Right cardiac atrium (tissue), 5 donors: ENCODE data around the gene TMEM63B. TPM values are rescaled to one million over a fixed set of nuclear protein-coding genes. Genes with fewer than 3 reads are reported as not detected.
"Not testable (repeated sequence)": the region's sequence is repeated elsewhere in the genome, so short reads cannot be mapped to it uniquely, and the experiment has no call there.

Source experiments
- ATAC-seq, 2 donors: fragments of 200-7000 bp; cut with Tn5 transposase; one replicate each; pipeline versions ENCODE4 v1.8.0 to v1.9.1; 2020; ENCODE audit warnings: moderate library complexity in 2 of 2, mild to moderate bottlenecking in 1 of 2
- DNase-seq, 3 donors: peaks; one replicate each; pipeline ENCODE4 v3.0.0-alpha.2; 2020
- H3K27ac ChIP-seq: one replicate; pipeline ENCODE4 v1.5.1; 2013; ENCODE audit warnings: mild to moderate bottlenecking, low read length, control low read depth, moderate library complexity
- H3K27me3 ChIP-seq: one replicate; pipeline ENCODE4 v1.6.1; 2013; ENCODE audit not compliant: control insufficient read depth, insufficient read depth
- H3K4me1 ChIP-seq: one replicate; pipeline ENCODE4 v1.6.1; 2013; ENCODE audit warnings: low read length; ENCODE audit not compliant: control insufficient read depth, insufficient read depth
- H3K4me3 ChIP-seq: one replicate; pipeline ENCODE4 v1.5.1; 2013; ENCODE audit warnings: low read length, control low read depth
- H3K9me3 ChIP-seq: one replicate; pipeline ENCODE4 v1.6.1; 2013; ENCODE audit warnings: low read length; ENCODE audit not compliant: control insufficient read depth
- WGBS: extraction: QIAGEN DNeasy Blood & Tissue Kit; methylation state at CpG from one replicate; pipeline ENCODE4 v1.1.7; 2013; 5-methylcytosine and 5-hydroxymethylcytosine counted together
- intact Hi-C, 4 donors: fragments of 100-400 bp; cut with DNase I; formaldehyde crosslinking; loops; one replicate each; pipeline versions ENCODE4 v1.11.0 to v1.14.0; 2022 to 2023
- polyA plus RNA-seq: library from polyadenylated mRNA; stranded (reverse); fragments of 200-250 nt; gene quantifications from one replicate; pipeline ENCODE4 v1.2.3, GENCODE V29; 2013
- total RNA-seq, 4 donors: library from RNA; stranded (reverse); fragmentation: NEBNext Ultra II Directional; extraction: Animal tissue kit (Norgen Biotek cat#: 25700); gene quantifications; one replicate each; pipeline ENCODE4 v1.2.1, GENCODE V29; 2021
- donor health status: healthy with polysubstance abuse.
- donor health status: DM: no; HTN: yes; CAD: no.
- donor health status: DM: no; HTN: no; CAD: no.
- donor health status: DM: no; HTN: yes; CAD: no; lungs with severe emphysema.
- donor health status: DM: yes; HTN: yes; CAD: no.

TMEM63B gene
- total and polyA plus RNA-seq, 5 donors: 27.7 to 44.8 (median 43.3) TPM

GRCh38 chr6:44085219-44085618 lies 42.1 kb upstream of the TMEM63B start:
- Histone ChIP-seq H3K9me3 (no peaks in the 10 kb centered on the region), H3K4me1 (peaks cover 4% of the 10 kb centered on the region), H3K27me3 (no peaks in the 10 kb centered on the region), H3K4me3 (no peak overlapping the region), H3K27ac (no peak overlapping the region)
- ATAC-seq: no peak
- 76% methylated on average over 2 of the region's 2 CpGs for WGBS
- DNase-seq: no peak
- intact Hi-C loops: loop anchor here in 1 of 4 donors (10.0 kb wide), 1 partner anchor 420 kb away; no protein-coding TSS in a partner anchor

- no peak overlapping the region for H3K27ac ChIP-seq
- no peaks in the 10 kb centered on the region for H3K27me3 ChIP-seq
- peaks cover 4% of the 10 kb centered on the region for H3K4me1 ChIP-seq
- ATAC-seq (peak; percentile 10 to 46), DNase-seq (peak; percentile 47 to 85 (median 78))
- 59% methylated on average over 9 of the region's 9 CpGs for WGBS
- no peak overlapping the region for H3K4me3 ChIP-seq
- intact Hi-C loops: loop anchor here in 1 of 4 donors (10.0 kb wide), 1 partner anchor 422 kb away; no protein-coding TSS in a partner anchor
- H3K9me3 ChIP-seq: no peaks in the 10 kb centered on the region
These were observed 40.3 kb upstream of the TMEM63B start for GRCh38 chr6:44086931-44087574.

GRCh38 chr6:44087623-44088022 lies 39.7 kb upstream of the TMEM63B start:
- DNase-seq (no peak), ATAC-seq (no peak)
- no peaks in the 10 kb centered on the region for H3K27me3 ChIP-seq
- WGBS: 94% methylated on average over 2 of the region's 2 CpGs
- peaks cover 4% of the 10 kb centered on the region for H3K4me1 ChIP-seq
- H3K9me3 ChIP-seq: no peaks in the 10 kb centered on the region
- intact Hi-C loops: loop anchor here in 1 of 4 donors (10.0 kb wide), 1 partner anchor 423 kb away; no protein-coding TSS in a partner anchor
- H3K27ac ChIP-seq: no peak overlapping the region
- no peak overlapping the region for H3K4me3 ChIP-seq

- H3K4me3 ChIP-seq: no peak overlapping the region
- intact Hi-C loops: loop anchor here in 1 of 4 donors (10.0 kb wide), 1 partner anchor 424 kb away; no protein-coding TSS in a partner anchor
- DNase-seq (peak in 1 of 3 donors; percentile 20), ATAC-seq (no peak)
- no peak overlapping the region for H3K27ac ChIP-seq
- H3K4me1 ChIP-seq: peaks cover 4% of the 10 kb centered on the region
- H3K9me3 ChIP-seq: no peaks in the 10 kb centered on the region
- H3K27me3 ChIP-seq: no peaks in the 10 kb centered on the region
- WGBS: 97% methylated on average over 11 of the region's 11 CpGs
These were observed 38.3 kb upstream of the TMEM63B start for GRCh38 chr6:44088827-44089590.

DNA sequence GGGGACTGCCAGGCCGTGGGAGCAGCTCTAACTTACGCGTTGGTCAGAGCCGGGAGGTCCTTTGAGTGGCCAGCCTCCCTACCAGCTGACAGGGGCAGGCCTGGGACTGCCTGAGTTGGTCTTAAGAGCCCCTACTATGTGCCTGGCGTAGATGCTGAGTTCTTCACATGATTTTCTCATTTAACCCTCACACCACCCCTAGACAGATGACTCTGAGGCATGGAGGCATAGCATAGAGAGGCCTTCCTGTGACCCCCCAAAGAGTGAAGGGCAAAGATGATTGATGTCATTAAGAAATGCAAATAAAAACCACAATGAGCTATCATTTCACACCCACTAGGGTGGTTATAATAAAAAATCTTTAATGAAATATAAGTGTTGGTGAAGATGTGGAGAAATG lies 36.9 kb upstream of the TMEM63B start:
- Histone ChIP-seq H3K27me3 (no peaks in the 10 kb centered on the region), H3K4me3 (no peak overlapping the region), H3K27ac (no peak overlapping the region), H3K9me3 (no peaks in the 10 kb centered on the region), H3K4me1 (no peaks in the 10 kb centered on the region)
- intact Hi-C loops: loop anchor here (10.0 kb wide), 3 partner anchors 144 to 254 kb away; partner anchors contain the start of gene SPATS1 (in 1 of the 4)
- no peak for ATAC-seq
- DNase-seq: no peak
- WGBS: 91% methylated on average over 5 of the region's 5 CpGs

DNA sequence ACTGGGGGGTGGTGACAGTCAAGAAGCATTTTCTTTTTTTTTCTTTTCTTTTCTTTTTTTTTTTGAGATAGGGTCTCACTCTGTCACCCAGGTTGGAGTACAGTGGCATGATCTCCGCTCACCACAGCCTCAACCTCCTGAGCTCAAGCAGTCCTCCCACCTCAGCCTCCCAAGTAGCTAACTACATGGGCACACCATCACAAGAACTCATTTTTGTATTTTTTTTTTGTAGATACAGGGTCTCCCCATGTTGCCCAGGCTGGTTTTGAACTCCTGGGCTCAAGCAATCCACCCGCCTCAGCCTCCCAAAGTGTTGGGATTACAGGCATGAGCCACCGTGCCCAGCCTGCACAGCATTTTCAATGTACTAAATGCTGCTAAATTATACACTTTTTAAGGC lies 36.0 kb upstream of the TMEM63B start:
- H3K4me3 ChIP-seq, DNase-seq, H3K4me1 ChIP-seq, H3K27me3 ChIP-seq, H3K27ac ChIP-seq, ATAC-seq, H3K9me3 ChIP-seq: not testable (repeated sequence)
- WGBS: 100% methylated on average over 3 of the region's 3 CpGs
- intact Hi-C loops: loop anchor here (10.0 kb wide), 3 partner anchors 143 to 253 kb away; partner anchors contain the start of gene SPATS1 (in 1 of the 4)

- no peaks in the 10 kb centered on the region for H3K9me3 ChIP-seq
- H3K4me1 ChIP-seq: no peaks in the 10 kb centered on the region
- 78% methylated on average over 7 of the region's 7 CpGs for WGBS
- H3K27ac ChIP-seq: no peak overlapping the region
- H3K4me3 ChIP-seq: no peak overlapping the region
- ATAC-seq: no peak
- no peaks in the 10 kb centered on the region for H3K27me3 ChIP-seq
- no peak for DNase-seq
- intact Hi-C loops: loop anchor here (10.0 kb wide), 3 partner anchors 143 to 253 kb away; partner anchors contain the start of gene SPATS1 (in 1 of the 4)
These were observed 35.1 kb upstream of the TMEM63B start for GRCh38 chr6:44091981-44092884.

DNA sequence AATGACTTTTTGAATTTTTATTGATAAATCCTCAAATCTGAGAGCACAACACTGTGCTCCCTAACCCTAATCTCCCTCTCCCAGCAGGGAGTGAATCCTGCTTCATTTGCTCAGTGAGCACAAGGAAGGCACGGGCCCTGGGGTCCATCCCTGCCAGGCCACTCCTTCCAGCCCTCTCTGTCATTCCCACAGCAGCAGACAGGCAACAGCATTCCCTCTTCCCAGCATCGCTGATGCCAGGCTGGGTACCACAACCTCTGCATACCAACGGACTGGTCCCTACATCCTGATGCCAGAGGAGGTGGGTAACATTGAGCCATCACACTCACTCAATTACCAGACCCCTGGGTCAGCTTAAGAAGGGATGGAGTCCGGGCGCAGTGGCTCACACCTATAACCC lies 34.3 kb upstream of the TMEM63B start:
- DNase-seq: no peak
- WGBS: 93% methylated on average over 5 of the region's 5 CpGs
- H3K27me3 ChIP-seq: no peaks in the 10 kb centered on the region
- no peak for ATAC-seq
- no peak overlapping the region for H3K4me3 ChIP-seq
- H3K27ac ChIP-seq: no peak overlapping the region
- H3K4me1 ChIP-seq: no peaks in the 10 kb centered on the region
- intact Hi-C loops: loop anchor here (10.0 kb wide), 3 partner anchors 142 to 252 kb away; partner anchors contain the start of gene SPATS1 (in 1 of the 4)
- H3K9me3 ChIP-seq: no peaks in the 10 kb centered on the region

GRCh38 chr6:44093750-44094402 lies 33.5 kb upstream of the TMEM63B start:
- intact Hi-C loops: loop anchor here (10.0 kb wide), 3 partner anchors 141 to 251 kb away; partner anchors contain the start of gene SPATS1 (in 1 of the 4)
- H3K4me3 ChIP-seq: no peak overlapping the region
- H3K27ac ChIP-seq: no peak overlapping the region
- DNase-seq: no peak
- H3K9me3 ChIP-seq: no peaks in the 10 kb centered on the region
- no peak for ATAC-seq
- 89% methylated on average over 6 of the region's 6 CpGs for WGBS
- no peaks in the 10 kb centered on the region for H3K27me3 ChIP-seq
- H3K4me1 ChIP-seq: no peaks in the 10 kb centered on the region
